Heart right ventricle (tissue), 16 donors: ENCODE results near the gene SERP2. TPM values are rescaled to one million over a fixed set of nuclear protein-coding genes. Genes with fewer than 3 reads are reported as not detected.

Source experiments
- ATAC-seq, 8 donors: fragments of 200-7000 bp; cut with Tn5 transposase; one replicate each; pipeline ENCODE4 v1.9.1; 2020; ENCODE audit warnings: mild to moderate bottlenecking in 8 of 8, moderate library complexity in 8 of 8, moderate number of reproducible peaks in 1 of 8
- DNase-seq, 2 donors: peaks; one replicate each; pipeline ENCODE4 v3.0.0-alpha.2; 2020
- H3K27ac ChIP-seq, 10 donors: fragments of 200-600 bp; sonication (generic) in 2 of 10; one replicate each; pipeline versions ENCODE4 v1.5.0 to v1.8.0; 2020 to 2022; ENCODE audit warnings: mild to moderate bottlenecking in 3 of 10
- H3K27me3 ChIP-seq, 7 donors: fragments of 200-600 bp; one replicate each; pipeline ENCODE4 v1.8.0; 2021 to 2022; ENCODE audit warnings: mild to moderate bottlenecking in 2 of 7
- H3K36me3 ChIP-seq, 9 donors: fragments of 200-600 bp; sonication (generic) in 1 of 9; one replicate each; pipeline versions ENCODE4 v1.5.0 to v1.8.0; 2020 to 2022; ENCODE audit warnings: mild to moderate bottlenecking in 2 of 9
- H3K4me1 ChIP-seq, 9 donors: fragments of 200-600 bp; sonication (generic) in 1 of 9; one replicate each; pipeline versions ENCODE4 v1.5.0 to v1.8.0; 2020 to 2022; ENCODE audit warnings: mild to moderate bottlenecking in 4 of 9
- H3K4me3 ChIP-seq, 10 donors: fragments of 200-600 bp; sonication (generic) in 2 of 10; one replicate each; pipeline versions ENCODE4 v1.5.0 to v1.8.0; 2020 to 2022; ENCODE audit warnings: mild to moderate bottlenecking in 7 of 10, moderate library complexity in 2 of 10
- H3K9me3 ChIP-seq, 11 donors: fragments of 200-600 bp in 10 of 11; sonication (generic) in 2 of 11; one replicate each; pipeline versions ENCODE4 v1.5.0 to v1.8.0; 2013 to 2022; ENCODE audit warnings: mild to moderate bottlenecking in 2 of 11, control low read depth in 1 of 11, moderate library complexity in 1 of 11
- WGBS, 2 donors: extraction: QIAGEN DNeasy Blood & Tissue Kit; methylation state at CpG; one replicate each; pipeline ENCODE4 v1.1.7; 2013; ENCODE audit warnings: inconsistent platforms in 1 of 2; 5-methylcytosine and 5-hydroxymethylcytosine counted together
- intact Hi-C, 10 donors: fragments of 100-400 bp; cut with DNase I; formaldehyde crosslinking; loops; one replicate each; pipeline versions ENCODE4 v1.11.1 to v1.14.2; 2022
- polyA plus RNA-seq, 2 donors: library from polyadenylated mRNA; stranded (reverse); fragments of 200-250 nt; gene quantifications; one replicate each; pipeline ENCODE4 v1.2.3, GENCODE V29; 2013
- total RNA-seq, 10 donors: library from RNA; stranded (reverse); fragmentation: NEBNext Ultra II Directional in 3 of 10; extraction: Animal tissue kit (Norgen Biotek cat#: 25700) in 3 of 10; gene quantifications; one replicate each; pipeline versions ENCODE4 v1.2.1 to v1.2.4, GENCODE V29; 2021 to 2023
- TF ChIP-seq, protein P1 (sequence below), 9 donors: fragments of 200-600 bp; sonication (generic) in 2 of 9; IDR thresholded peaks; one replicate each; pipeline versions ENCODE4 v1.5.0 to v1.8.0; 2021 to 2022; ENCODE audit warnings: antibody characterized with exemption in 9 of 9, mild to moderate bottlenecking in 5 of 9, moderate library complexity in 1 of 9
- donor health status: Arrhythmogenic right ventricular cardiomyopathy.
- donor health status: ischemic (EF 13 %, LVEDD 7.1; RV severe dilation, severe dysfunction).
- donor health status: healthy with polysubstance abuse.
- donor health status: DM: no; HTN: yes; CAD: no.
- donor health status: DM: no; HTN: no; CAD: no.
- donor health status: ischemic (EF 25% LVEDD 6.9; RV normal size, moderate dysfunction).
- donor health status: ischemic (EF 25% LVEDD 5.7; RV mildly dilated, moderate dysfunction).
- donor health status: healthy.
- donor health status: DM: yes; HTN: yes; CAD: no.
- donor health status: Ischemic cardiomyopathy.
- donor health status: ischemic (EF 35%, LVEDD 5.7; RV mildly dilated, moderate dysfunction).
- donor health status: nonischemic (EF 11% LVEDD 7.7; RV severe dilation, severe dysfunction).
- donor health status: DM: yes; HTN: yes; CAD: no.
- donor health status: PGD.
- donor health status: ischemic (EF 29% LVEDD 5.4; RV normal size, mild dysfunction).
- donor health status: nonischemic (EF 23%, LVEDD 6.1; RV moderate dilation, normal function).

The SERP2 gene
- total and polyA plus RNA-seq, 12 donors: 10.0 to 20.4 (median 11.8) TPM

DNA sequence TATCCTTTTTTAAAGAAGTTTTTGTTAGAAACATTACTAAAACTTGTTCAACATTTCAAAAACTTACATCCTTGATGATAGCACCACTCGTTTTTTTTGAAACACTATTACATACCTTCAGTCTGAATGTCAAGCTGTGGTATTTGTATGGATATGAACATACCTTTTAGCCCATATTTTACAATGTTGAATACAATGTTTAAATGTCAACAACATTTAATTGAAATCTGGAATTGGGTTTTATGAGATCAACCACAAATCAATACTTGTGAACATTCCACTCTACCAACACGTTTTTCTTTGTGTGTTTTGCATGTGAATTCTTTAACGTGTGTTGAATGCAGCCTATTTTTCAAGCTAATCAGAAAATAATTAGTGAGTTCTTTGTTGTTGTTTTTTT, 4.7 kb downstream of the SERP2 start:
- 72 to 75% methylated on average over 3 of the region's 3 CpGs for WGBS, 2 donors
- Histone ChIP-seq H3K27me3 (peaks cover 0 to 18% (median 0%) of the 10 kb centered on the region in 7 donors), H3K4me3 (no peak overlapping the region), H3K9me3 (no peaks in the 10 kb centered on the region), H3K36me3 (peaks cover 0 to 18% (median 0%) of the 10 kb centered on the region in 9 donors), H3K4me1 (peaks cover 0 to 10% (median 5%) of the 10 kb centered on the region in 9 donors), H3K27ac (no peak overlapping the region)
- TF ChIP-seq, protein P1, sequence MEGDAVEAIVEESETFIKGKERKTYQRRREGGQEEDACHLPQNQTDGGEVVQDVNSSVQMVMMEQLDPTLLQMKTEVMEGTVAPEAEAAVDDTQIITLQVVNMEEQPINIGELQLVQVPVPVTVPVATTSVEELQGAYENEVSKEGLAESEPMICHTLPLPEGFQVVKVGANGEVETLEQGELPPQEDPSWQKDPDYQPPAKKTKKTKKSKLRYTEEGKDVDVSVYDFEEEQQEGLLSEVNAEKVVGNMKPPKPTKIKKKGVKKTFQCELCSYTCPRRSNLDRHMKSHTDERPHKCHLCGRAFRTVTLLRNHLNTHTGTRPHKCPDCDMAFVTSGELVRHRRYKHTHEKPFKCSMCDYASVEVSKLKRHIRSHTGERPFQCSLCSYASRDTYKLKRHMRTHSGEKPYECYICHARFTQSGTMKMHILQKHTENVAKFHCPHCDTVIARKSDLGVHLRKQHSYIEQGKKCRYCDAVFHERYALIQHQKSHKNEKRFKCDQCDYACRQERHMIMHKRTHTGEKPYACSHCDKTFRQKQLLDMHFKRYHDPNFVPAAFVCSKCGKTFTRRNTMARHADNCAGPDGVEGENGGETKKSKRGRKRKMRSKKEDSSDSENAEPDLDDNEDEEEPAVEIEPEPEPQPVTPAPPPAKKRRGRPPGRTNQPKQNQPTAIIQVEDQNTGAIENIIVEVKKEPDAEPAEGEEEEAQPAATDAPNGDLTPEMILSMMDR (IDR thresholded peaks at IDR 0.05): no peak
- ATAC-seq (no peak), DNase-seq (no peak)
- intact Hi-C loops: loop anchor here in 1 of 10 donors (10.0 kb wide), 1 partner anchor 57 kb away; no protein-coding TSS in a partner anchor

DNA sequence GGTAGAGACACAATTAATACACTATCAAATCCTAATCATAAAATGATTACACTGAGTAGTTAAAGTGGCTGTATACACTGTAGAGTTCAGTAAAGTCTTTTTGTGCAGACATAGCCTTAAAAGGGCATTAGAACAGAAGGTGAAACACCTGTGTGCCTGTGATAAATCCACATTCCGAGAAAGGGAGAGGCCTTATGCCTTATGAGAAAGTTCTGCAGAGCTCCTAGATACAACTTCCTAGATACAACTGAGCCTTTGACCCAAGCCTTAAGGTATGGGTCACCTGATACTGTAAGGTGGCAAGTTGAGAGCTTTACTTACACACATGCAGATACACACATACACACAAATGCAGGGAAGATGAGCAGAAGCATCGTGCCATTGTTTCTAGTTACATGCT, 6.3 kb downstream of the SERP2 start:
- Histone ChIP-seq H3K27me3 (peaks cover 0 to 2% (median 0%) of the 10 kb centered on the region in 7 donors), H3K27ac (no peak overlapping the region), H3K9me3 (no peaks in the 10 kb centered on the region), H3K36me3 (peaks cover 0 to 18% (median 0%) of the 10 kb centered on the region in 9 donors), H3K4me3 (no peak overlapping the region), H3K4me1 (peaks cover 0 to 11% (median 4%) of the 10 kb centered on the region in 9 donors)
- DNase-seq (no peak), ATAC-seq (no peak)
- intact Hi-C loops: loop anchor here in 1 of 10 donors (10.0 kb wide), 1 partner anchor 55 kb away; no protein-coding TSS in a partner anchor
- TF ChIP-seq, protein P1 (IDR thresholded peaks at IDR 0.05): no peak
- WGBS, 2 donors: 95 to 98% methylated on average over 2 of the region's 2 CpGs

DNA sequence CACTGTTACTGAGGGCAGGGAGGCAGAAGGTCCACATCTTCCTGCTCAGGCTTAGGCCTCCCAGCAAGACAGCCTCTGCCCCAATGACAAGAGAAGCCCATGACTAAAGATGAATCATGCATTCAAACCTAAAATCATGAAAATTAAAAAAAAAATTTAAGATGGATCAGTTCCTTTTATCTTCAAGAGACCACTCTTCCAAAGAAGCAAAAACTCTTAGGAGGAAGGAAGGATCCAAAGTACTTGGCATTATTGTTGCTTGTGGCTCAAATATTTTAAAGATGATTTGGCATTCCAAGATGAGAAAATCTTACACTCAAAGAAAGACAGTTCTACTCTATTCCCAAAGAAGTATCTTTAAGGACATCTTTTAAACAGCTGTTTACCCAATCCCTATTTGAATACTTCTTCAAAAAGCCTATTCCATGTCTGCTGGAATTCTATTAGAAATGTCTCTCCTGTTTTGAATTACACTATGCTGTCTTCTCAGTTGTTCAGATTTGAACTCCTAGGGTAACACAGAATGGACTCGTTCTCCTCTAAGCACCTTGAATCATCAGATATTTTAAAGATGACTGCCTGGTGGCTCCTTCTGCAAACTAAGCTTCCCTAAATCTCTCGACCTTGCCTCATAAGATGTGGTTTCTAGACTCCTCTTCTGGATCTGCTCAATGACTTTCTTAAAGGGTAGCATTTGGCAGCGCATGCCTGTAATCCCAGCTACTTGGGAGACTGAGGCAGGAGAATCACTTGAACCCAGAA, 7.0 kb downstream of the SERP2 start:
- no peak overlapping the region for H3K27ac ChIP-seq
- intact Hi-C loops: no loop called here
- DNase-seq (no peak), ATAC-seq (no peak)
- H3K36me3 ChIP-seq: peaks cover 0 to 18% (median 0%) of the 10 kb centered on the region in 9 donors
- H3K27me3 ChIP-seq: no peaks in the 10 kb centered on the region
- H3K4me3 ChIP-seq: no peak overlapping the region
- TF ChIP-seq, protein P1 (IDR thresholded peaks at IDR 0.05): no peak
- WGBS, 2 donors: 90 to 98% methylated on average over 3 of the region's 3 CpGs
- H3K9me3 ChIP-seq: no peaks in the 10 kb centered on the region
- peaks cover 0 to 16% (median 7%) of the 10 kb centered on the region in 9 donors for H3K4me1 ChIP-seq

DNA sequence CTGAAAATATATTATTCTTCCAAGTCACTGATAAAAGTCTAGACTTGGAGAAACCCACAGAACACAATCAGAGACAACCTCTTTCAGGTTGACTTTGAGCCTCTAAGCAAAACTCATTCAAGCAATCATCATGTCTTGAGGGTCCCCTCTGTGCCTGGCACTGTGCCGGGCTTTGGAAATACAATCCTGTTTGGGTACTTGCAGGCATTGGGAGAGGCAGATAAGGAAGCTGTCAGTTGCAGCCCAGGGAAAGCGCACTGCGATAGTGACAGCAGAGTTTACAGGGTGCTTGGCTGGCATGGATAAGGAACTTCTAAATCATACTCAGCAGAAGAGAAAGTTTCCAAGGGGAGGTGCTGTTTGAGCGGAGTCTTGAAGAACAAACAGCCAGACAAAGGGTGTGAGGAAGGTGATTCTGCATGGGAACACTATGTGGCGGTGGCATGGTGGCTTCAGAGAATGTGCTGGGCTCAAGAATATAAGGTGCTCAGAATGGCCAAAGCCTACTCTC, 9.1 kb downstream of the SERP2 start:
- intact Hi-C loops: no loop called here
- no peak overlapping the region for H3K4me3 ChIP-seq
- peak in 5 of 8 donors; percentile 37 to 59 (median 48) for ATAC-seq
- DNase-seq: peak in 1 of 2 donors; percentile 37
- whole genome bisulfite sequencing, 2 donors: 44 to 56% methylated on average over 5 of the region's 5 CpGs
- TF ChIP-seq, protein P1 (IDR thresholded peaks at IDR 0.05): no peak
- H3K36me3 ChIP-seq: peaks cover 0 to 18% (median 0%) of the 10 kb centered on the region in 9 donors
- no peaks in the 10 kb centered on the region for H3K9me3 ChIP-seq
- peak overlapping the region in 5 of 10 donors; percentile 1 to 47 (median 12) for H3K27ac ChIP-seq
- peaks cover 0 to 19% (median 8%) of the 10 kb centered on the region in 9 donors for H3K4me1 ChIP-seq
- H3K27me3 ChIP-seq: no peaks in the 10 kb centered on the region
